Stimulated activated CD8-positive, alpha-beta memory T cell treated with anti-CD3 and anti-CD28 coated beads, Interleukin-15, amount 100 ng/mL, for 1 hour (primary cell): ENCODE data around the gene ENGASE.

ENCODE experiments used
- DNase-seq: peaks from one replicate; pipeline ENCODE4 v3.0.0-alpha.2; 2020; ENCODE audit warnings: low read depth

ENGASE gene

DNA sequence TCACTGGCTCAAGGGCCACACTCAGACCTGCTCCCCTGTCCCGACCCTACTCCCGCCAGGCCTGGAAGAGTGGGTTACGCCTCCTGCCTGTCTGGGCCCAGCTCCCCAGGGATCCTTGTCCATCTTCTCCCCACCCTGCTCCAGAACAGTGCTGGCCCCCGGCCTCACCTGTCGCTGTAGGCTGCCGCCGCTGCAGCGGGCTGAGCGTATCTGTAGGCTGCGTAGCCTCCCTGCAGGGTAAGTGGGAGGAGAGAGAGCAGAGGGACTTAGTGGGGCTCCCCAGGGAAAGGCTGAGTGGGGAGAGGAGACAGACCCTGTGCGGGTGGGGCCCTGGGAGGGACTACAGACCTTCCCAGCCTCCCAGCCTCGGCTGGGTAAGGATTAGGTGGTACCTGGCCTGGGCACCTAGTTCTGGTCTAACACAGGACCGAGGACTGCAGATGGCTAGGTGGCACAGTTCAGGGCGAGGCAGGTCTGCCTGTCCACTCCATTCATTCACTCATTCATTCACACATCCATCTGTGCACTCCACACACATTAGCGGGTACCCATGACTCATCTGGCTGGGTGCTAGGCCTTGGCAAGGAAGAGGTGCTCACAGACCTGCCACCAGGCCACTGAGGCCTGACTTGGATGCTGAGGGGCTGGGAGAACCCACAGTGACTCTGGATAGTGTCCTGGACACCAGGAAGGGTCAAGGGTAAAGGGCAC lies 20.9 kb downstream of the ENGASE start:
- no peak for DNase-seq

DNA sequence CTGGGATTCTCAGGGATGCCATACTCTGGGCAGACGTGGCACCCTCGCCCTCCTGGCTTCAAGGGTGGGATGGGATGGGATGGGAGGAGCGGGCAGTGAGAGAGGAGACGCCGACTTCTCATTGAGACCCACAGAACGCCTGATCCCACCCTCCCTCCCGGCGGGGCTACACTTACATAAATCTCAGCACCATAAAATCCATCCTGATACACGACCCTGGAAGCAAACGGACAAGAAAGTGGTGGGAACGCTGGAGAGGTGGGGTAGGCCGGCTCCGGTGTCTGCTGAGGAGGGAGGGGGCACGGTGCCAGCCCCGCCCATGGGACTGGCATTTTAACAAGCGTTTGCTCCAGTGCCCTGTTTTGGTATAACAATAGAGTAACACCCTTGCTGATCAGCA lies 21.9 kb downstream of the ENGASE start:
- no peak for DNase-seq

DNA sequence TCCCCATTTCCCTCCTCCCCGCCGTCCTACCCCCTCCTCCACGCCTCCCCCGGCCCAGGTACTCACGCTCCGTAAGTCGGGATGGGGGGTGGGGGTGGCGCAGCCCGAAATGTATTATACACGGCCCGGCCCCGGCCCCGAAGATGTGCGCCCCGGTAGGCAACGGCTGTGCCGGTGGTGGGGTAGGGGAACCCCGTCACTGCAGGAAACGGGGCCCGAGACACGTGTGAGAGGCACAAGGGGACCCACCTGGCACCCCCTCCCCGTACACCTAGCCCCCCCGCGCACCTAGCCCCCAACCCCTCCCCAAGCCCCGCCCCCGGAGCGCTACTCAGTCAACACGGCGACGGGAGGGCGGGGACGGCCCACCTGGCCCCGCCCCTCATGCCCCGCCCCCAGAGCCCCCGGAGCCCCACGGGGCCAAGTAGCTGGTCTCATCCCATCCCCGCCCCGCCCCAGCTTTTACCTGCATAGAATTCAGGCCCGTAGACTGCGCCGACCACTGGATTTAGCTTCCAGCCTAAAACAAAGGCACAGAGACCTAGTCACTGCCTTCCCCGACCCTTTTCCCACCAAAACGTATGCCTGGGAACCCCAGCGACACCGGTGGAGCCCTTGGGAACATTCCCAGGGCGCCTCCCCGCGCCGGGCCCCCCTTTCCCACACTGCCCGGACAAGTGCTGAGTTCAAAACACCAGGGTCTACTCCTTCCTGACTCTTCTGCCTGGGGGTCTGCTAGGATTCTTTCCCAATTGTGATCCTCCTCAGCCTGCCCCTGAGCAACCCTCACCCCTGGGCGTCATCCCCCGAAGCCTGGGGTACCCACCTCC lies 22.8 kb downstream of the ENGASE start:
- DNase-seq: no peak

DNA sequence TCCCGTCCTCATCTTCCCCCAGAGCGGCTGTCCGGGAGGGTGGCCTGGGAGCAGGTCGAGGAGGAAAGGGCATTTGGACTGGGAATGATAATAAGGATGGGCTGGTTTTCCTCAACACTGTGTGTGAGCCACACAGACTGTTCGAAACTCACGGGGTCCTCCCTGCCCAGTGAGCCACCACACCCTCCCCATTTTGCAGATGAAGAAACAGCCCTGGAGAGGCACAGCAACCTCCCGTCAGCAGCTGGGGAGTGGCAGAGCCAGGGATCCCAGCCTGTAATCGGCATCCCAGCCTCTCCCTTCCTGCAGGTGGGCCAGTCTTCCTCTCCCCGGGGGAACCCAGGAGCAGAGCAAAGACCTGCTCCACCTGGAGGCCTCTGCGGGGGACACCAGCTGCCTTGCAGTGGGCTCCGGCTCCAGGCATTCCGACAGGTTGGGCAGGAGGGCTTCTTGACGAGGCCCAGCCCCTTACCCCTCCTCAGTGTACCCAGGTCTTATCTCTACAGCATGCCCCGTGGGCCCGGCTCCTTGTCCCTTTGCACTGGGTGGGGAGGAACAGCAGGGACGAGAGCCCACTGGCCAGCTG lies 23.8 kb downstream of the ENGASE start:
- no peak for DNase-seq

DNA sequence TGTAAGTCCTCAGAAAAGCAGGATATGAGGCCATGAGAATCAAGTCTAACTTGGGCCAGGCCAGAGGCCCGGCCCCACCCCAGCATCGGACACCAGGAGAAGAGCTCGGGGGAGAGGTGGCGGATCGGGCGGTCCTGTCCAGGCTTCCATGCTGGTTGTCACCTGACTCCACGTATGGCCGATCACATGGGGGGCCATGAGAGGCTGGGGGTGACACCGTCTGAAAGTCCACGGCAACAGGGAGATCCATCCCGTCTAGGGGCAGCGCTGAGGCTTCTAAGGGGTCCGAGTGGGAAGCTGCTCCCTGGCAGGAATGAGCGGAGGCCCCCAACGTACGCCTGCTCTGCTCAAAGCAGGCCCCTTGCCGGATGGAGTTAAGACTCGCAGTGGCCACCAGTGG lies 25.8 kb downstream of the ENGASE start:
- DNase-seq: no peak

DNA sequence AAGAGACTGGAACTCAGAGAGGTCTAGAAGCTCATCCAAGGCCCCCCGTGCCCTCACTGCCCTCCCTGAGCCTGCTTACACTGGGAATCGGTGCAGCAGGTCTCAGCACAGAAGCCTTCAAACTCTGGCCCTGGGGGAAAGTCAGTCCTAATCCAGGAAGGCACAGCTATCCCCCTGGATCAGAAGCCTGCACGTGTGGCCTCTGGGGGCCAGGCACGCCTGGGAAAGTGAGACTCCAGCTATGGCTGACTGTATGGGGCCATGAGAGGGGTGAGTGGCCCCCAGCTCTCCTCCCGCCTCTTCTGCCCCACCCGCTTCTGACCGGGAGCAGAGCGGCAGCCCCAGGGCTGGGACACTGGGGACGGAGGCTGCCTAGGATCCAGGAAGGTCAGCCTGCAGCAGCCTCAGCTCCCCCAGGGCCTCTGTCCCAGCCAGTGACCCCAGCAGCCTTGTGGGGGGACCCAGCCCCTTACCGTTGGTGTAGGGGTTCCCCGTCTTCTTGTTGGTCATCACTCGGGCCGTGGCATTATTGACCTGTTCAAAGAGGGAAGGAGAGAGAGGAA lies 26.6 kb downstream of the ENGASE start:
- DNase-seq: no peak

DNA sequence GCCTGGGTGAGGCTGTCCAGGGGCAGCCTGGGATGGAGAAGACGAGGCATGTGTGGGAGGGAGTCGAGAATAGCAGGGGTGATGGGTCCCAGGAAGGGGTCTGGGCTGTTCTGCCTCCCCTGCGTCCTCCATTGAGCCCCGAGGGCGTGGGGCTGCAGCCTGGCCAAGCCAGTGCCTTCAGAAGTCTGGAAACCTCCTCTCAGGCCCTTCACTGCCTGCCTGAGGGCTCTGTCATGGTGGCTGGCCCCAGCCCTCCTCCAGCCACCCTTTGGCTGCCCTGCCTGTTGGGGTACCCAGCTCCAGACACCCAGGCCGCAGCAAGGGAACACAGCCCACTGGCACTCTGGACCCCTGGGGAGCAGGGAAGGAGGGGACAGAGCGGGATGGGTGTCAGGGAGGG lies 27.6 kb downstream of the ENGASE start:
- no peak for DNase-seq

DNA sequence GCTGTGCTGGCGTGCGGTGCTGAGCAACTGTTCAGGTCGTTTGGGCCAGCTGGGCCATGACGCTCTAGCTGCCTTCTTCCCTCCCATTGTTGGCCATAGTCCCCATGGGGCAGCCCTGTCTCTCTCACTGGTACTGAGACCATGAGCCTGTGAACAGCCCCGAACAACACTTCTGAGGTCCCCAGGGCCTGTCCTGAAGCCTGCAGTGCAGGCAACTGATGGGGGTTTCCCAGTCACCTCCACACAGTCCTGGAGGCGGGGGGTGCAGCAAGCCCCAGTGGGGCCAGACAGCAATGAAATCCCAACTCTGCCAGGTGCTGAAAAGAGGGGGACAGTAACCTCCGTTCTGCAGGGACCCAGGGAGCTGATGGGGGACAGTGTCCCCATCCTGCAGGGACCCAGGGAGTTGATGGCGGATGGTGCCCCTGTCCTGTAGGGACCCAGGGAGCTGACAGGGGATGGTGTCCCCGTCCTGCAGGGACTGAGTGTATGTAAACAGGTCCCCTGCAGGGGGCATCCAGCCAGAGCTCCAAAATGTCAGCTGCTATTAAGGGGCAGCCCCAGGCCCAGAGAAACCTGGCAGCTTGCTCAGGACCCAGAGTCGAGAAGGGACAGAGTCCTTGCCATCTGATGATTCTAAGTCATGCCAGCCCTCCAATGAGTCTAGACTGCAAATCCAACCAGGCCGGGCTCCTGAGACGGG lies 30.4 kb downstream of the ENGASE start:
- no peak for DNase-seq

DNA sequence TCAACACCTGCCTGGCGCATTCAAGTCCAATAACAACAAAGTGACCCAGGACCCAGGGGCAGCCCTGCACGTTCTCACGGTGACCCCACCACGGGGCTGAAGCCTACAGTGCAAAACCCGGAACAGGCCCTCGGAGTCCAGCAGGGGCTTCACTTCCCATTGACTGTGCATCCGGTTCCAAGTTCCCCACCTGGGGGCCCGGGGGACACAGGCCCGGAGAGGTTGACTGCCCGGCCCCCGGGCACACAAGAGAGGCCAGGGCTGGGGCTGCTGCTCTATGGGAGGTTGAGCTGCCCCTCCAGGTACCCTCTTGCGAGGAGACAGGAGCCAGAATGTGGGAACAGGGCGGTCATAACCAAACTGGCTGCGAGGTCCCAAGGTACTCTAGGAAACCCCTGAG lies 31.3 kb downstream of the ENGASE start:
- no peak for DNase-seq

DNA sequence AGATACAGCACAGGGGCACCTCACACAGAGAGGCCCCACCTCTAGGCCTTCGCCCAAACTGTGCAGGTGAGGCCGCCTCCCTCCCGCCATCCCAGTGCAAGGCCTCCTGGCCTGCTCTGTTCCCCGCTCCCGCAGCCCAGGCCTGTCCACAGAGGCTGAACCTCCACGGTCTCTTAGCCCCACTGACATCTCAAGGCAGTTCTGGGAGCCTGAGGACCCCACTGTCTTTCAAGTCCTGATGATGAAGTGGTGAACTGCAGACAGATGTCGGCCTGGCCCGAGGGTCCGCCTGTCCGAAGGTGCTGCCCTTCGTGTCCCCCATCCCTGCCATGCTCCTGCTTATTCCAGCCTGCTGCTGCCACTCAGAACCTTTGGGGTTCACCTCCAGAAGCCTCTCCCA lies 32.3 kb downstream of the ENGASE start:
- DNase-seq: no peak

DNA sequence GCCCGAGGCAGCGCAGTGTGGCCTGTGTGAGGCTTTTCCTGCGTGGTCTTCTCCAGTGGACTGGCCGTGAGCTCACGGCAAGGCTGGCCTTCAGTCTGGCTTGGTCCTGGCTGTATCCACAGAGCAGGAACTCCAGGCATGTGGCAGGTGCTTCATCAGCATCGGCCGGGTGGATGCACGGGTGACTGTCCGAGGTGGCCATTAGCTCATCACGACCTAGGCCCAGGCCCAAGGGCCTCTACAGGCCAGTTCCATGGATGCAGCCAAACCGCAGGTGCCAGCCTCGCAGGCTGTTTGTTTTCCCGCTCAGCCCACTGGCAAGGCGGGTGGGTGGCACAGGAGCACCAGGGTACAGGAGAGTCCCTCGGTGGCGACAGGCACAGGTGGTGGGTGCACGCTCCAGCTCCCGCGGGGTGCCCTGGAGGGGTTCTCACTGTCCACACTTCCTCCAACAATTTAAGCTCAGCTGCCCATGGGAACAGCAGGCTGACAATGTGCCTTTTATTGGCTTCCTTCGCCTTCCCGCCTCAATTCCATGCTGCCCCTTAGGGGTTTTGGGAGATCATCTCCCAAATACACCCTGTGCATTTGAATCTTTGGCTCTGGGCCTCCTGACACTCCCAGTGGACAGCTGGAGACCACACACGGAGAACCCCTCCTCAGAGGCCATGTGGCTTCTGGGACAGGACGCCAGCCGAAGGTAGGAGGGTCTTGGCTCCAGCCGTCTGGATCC lies 33.0 kb downstream of the ENGASE start:
- no peak for DNase-seq

DNA sequence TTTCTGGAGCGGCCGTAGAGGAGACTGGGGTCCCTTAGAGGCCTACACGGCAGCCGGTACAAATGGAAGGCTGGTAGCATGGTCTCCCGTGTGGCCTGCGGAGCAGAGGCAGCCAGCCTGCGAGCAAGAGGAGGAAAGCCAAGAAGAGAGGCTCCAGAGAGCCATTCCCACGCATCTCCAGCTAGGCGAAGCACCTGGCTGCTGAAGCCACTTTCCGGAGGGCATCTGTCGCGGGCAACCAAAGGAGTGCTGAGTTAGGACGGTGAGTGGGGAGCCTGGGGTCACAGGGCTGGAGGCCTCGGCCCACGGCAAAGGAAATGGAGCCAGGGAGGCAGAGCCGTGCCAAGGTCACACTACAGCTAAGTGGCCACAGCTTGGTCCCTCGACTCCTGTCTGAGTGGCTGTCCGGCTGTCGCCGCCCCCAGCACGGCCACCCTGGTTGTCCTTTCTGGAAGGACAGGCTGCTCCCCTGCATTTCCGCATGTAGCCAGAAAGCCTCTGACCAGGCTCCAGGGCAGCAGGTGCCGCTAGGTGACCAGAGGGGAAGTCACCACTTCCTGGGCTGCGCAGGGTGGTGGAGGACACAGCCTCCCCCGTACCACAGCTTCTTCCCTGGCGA lies 33.7 kb downstream of the ENGASE start:
- DNase-seq: no peak

DNA sequence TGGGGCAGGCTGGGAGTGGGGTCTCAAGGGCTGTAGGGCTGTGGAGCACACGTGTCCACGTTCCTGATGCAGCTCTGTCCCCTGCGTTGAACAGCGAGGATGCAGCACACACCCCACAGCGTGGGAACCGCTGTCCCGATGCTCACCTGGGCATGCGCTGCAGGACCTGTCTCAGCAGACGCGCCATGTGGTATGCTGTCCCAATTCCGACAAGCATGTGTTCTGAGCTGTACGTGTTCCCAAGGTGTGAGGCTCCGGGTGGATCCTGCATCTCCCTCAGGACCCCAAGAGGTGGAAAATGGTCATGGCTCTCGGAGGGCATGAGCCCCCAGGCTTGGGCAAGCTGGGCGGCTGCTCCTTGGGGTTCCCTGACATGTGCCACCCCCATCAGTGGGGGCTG lies 34.2 kb downstream of the ENGASE start:
- DNase-seq: no peak

DNA sequence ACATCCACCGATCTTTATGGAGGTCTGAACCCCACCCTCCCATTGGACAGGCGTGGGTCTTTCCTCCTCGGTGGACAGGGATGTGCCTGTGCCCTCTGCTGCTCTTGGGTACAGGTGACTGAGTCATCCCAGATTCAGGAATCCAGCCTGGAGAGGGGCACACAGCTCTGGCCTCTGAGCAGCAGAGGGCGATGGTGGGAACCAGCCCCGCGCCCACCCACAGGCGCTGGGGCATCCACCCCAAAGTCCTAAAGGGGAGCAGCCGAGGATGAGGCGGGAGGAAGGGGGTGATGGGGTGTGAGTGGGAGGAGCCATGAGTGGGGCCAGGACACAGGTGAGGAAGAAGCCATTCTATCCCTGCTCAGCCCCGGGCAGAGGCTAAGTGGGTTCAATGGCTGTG lies 35.0 kb downstream of the ENGASE start:
- no peak for DNase-seq

DNA sequence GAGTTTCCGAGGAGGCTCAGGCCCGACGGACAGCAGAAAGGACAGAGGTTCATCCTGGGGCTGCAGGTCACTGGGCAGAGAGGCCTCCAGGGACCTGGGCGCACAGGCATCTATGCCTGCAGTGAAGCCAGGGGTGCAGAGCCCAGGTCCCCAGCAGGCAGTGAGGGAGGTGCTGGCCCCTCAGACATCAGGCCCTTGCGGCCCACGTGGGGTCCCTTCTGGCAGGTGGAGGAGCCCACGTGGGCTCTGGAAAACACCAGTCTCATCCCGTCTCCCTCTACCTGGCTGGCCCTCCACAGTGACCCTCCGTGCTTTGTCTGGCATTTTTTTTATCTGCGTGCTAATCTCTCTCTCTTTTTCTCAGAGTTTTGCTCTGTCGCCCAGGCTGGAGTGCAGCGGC lies 36.5 kb downstream of the ENGASE start:
- no peak for DNase-seq

DNA sequence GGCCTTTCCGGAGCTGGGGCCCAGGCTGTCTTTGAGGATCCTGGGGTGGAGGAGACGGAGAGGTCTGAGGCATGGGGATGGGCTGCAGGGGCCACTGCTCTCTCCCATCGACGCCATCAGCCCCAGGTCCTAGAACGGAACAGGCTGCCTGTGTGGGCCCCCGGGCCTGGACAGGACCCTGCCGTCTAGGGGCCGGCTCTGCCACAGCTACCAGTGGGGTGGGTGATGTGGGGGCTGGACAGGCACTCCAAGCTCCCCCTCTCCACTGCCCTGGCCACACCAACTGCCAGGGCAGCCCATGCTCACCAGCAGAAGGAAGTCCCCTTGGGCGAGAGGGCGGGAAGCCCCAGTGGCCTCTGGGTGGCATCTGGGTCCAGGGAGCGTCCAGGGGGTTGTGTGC lies 37.8 kb downstream of the ENGASE start:
- DNase-seq: no peak

DNA sequence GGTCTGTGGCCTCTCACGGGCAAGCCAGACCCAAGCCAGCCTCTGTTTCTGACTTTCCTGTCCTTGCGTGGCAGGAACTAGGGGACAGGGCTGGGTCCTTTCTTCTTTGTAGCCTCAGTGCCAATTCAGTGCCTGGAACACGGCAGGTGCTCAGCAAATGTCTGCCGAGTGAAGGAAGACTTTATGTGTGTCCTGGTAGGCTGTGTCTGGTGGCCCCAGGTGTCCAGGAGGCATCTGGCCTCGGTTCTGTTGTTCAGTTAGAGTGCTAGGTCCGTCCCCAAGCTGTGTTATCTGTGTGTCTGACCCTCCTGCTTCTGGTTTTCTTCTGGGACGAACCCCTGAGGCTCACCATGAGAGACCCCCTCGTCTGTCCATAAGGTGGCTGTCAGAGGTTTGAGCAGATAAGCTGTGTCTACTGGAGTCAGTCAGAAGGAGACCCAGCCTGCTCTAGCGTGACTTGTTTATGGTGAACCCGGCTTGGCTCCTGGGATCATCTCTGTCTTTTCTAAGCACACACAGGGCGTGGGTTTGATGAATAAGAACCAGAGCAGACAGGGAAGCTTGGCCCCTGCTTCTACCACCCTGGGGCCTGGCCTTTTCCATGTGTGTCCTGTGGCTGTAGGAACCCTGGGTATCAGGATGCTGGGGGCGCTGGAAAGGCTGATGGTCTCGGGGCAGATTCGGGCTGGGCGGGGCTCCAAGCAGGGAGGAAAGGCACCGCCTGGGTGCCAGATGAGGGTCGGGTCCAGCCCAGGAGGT lies 39.3 kb downstream of the ENGASE start:
- no peak for DNase-seq

DNA sequence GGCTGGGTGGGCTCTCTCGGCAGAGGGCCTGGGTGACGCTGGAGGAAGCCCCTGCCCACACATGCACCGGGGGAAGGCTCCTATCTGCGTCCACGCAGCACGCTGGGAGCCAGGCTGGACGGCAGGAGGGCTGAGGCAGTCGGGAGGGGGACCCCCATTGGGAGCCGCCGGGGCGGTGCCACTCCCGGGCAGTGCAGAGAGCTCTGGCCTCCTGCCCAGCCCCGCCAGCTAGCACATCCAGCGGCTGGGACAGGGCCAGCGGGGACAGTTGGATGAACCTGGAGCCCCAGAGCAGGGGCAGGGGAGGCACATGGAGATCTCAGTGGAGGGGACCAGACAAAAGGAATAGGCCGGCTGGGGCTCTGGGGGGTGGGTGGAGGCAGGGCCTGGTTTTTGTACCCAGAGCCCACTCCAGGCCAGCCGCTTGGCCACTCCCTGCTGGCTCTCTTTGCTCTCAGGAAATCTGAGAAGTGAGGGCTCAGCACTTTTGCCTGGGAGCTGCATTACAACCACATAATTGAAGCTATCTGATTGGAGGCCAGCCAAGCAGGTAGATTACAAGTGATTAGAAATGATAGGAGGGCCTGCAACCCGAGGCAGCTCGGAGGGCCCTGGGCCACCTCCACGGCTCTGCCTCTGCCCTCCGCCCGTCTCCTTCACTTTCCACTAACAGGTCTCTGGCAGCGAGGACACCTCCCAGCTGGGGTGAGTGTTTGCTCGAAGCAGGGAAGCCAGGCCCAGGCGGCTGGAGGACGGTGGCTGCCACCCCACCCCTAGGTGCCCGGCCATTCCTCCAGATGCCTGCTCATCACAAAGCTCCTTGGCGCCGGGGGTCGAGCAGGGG lies 40.1 kb downstream of the ENGASE start:
- DNase-seq: no peak

DNA sequence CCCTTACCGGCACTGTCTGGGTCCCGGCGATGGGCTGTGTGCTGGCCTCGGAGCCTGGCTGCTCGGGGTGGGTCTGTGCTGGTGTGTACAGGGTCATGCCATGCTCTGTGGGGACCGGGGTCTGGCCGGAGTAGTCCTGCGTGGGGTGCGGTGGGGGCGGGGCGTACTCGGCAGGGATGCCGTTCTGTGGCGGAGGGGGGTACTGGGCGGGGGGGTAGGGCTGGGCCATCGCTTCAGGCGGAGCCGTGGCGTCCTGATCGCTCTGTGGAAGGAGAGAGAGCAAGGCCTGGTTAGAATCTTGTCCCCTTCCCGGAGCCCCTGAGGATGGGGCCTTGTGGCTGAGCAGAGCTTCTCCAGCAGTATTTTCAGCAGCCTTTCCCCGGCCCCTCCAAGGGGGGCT lies 40.9 kb downstream of the ENGASE start:
- no peak for DNase-seq
